GM12878 (cell line): ENCODE results near the gene TAPT1. TPM values are rescaled to one million over a fixed set of nuclear protein-coding genes. Genes with fewer than 3 reads are reported as not detected.

Experiments used
- ATAC-seq: fragments of 200-7000 bp; cut with Tn5 transposase; 3 replicates; pipeline ENCODE4 v1.9.1; 2020; ENCODE audit warnings: mild to moderate bottlenecking, moderate library complexity
- BruUV-seq: library from RNA; stranded (reverse); fragments of 400-500 nt; replicated peaks from 2 replicates; lab custom pipeline; 2021; lab: Mats Ljungman, UMichigan
- CTCF ChIA-PET: fragments of 300-600 bp; sonication (Branson Sonifier 250); formaldehyde crosslinking; extraction: SDS; loops from one replicate; lab custom pipeline; 2021; ENCODE audit warnings: inconsistent platforms; lab: Yijun Ruan, JAX
- POLR2A ChIA-PET: fragments of 350-600 bp; formaldehyde crosslinking; extraction: SDS; loops from one replicate; lab custom pipeline; 2021; ENCODE audit warnings: inconsistent platforms; lab: Charles Lee
- RAD21 ChIA-PET: fragments of 300-600 bp; sonication (Branson Sonifier 250); formaldehyde crosslinking; loops from one replicate; lab custom pipeline; 2023; ENCODE audit warnings: antibody characterized with exemption; ENCODE audit not compliant: unreplicated experiment; lab: Charles Lee
- SMC1A ChIA-PET: fragments of 300-600 bp; sonication (Branson Sonifier 250); formaldehyde crosslinking; loops from one replicate; lab custom pipeline; 2023; ENCODE audit not compliant: unreplicated experiment, uncharacterized antibody; lab: Charles Lee
- DNase-seq: peaks from one replicate; pipeline ENCODE4 v3.0.0-alpha.2; 2011; ENCODE audit warnings: low read depth, low spot score
- FAIRE-seq: peaks from 3 replicates; lab custom pipeline; 2011; peaks lifted over from hg19 to GRCh38; lab: Jason Lieb, UNC
- H2AFZ ChIP-seq: 2 replicates; pipeline ENCODE4 v1.6.0; 2011; ENCODE audit warnings: low read depth, low read length, control low read depth; ENCODE audit not compliant: control insufficient read depth
- H3K27ac ChIP-seq: 2 replicates; pipeline ENCODE4 v1.5.1; 2011; ENCODE audit warnings: control low read depth; ENCODE audit not compliant: control insufficient read depth, insufficient read depth
- H3K27me3 ChIP-seq, 2 experiments: replicated peaks in 1 of 2; 2 replicates each; pipeline versions ENCODE4 v1.6.0 to v1.6.1; 2011; ENCODE audit warnings: low read length in 1 of 2; ENCODE audit not compliant: control insufficient read depth in 2 of 2, insufficient read depth in 2 of 2
- H3K36me3 ChIP-seq, 2 experiments: 2 replicates each; pipeline ENCODE4 v1.5.1; 2011; ENCODE audit warnings: low read length in 1 of 2; ENCODE audit not compliant: control insufficient read depth in 2 of 2, insufficient read depth in 2 of 2
- H3K4me1 ChIP-seq: 2 replicates; pipeline ENCODE4 v1.6.1; 2011; ENCODE audit warnings: mild to moderate bottlenecking, low read length, moderate library complexity, mixed read lengths; ENCODE audit not compliant: control insufficient read depth, insufficient read depth
- H3K4me2 ChIP-seq: 2 replicates; pipeline ENCODE4 v1.6.0; 2011; ENCODE audit warnings: control low read depth; ENCODE audit not compliant: control insufficient read depth, insufficient read depth
- H3K4me3 ChIP-seq: fragments of 200-600 bp; sonication (generic); 2 replicates; pipeline ENCODE4 v1.5.1; 2016
- H3K79me2 ChIP-seq: 2 replicates; pipeline ENCODE4 v1.6.0; 2011; ENCODE audit warnings: low read length; ENCODE audit not compliant: control insufficient read depth, insufficient read depth
- H3K9ac ChIP-seq: 2 replicates; pipeline ENCODE4 v1.8.0; 2011; ENCODE audit warnings: low read length, control low read depth, mixed read lengths; ENCODE audit not compliant: control insufficient read depth, insufficient read depth
- H3K9me3 ChIP-seq: replicated peaks from 3 replicates; pipeline ENCODE4 v1.5.1; 2011; ENCODE audit warnings: mild to moderate bottlenecking, low read length; ENCODE audit not compliant: control insufficient read depth, insufficient read depth
- H4K20me1 ChIP-seq: 2 replicates; pipeline ENCODE4 v1.6.0; 2011; ENCODE audit not compliant: control insufficient read depth, insufficient read depth
- DPF2 ChIP-seq: fragments of 450-650 bp; IDR thresholded peaks from 2 replicates; pipeline ENCODE4 v1.6.1; 2017; ENCODE audit warnings: mild to moderate bottlenecking
- MEF2B ChIP-seq: fragments of 450-650 bp; IDR thresholded peaks from 2 replicates; pipeline ENCODE4 v1.6.1; 2018; ENCODE audit warnings: mild to moderate bottlenecking, moderate library complexity; ENCODE audit not compliant: partially characterized antibody, poor library complexity, severe bottlenecking
- ZBED1 ChIP-seq: IDR thresholded peaks from 2 replicates; pipeline ENCODE4 v1.6.1; 2016; ENCODE audit warnings: borderline replicate concordance
- ZNF274 ChIP-seq: IDR thresholded peaks from one replicate; pipeline ENCODE4 v1.8.0; 2011; ENCODE audit not compliant: insufficient read length, insufficient read depth
- WGBS: methylation state at CpG from one replicate; pipeline ENCODE4 v1.1.6; 2016; ENCODE audit warnings: low lambda C conversion rate; ENCODE audit not compliant: insufficient replicate concordance, insufficient coverage; ENCODE audit errors: missing lambda C conversion rate; 5-methylcytosine and 5-hydroxymethylcytosine counted together
- in situ Hi-C: fragments of 300-500 bp; cut with MboI; formaldehyde crosslinking; loops from 9 replicates; pipeline ENCODE4 v1.14.3; 2018; ENCODE audit warnings: mixed read lengths
- intact Hi-C: fragments of 100-400 bp; cut with micrococcal nuclease; formaldehyde crosslinking; loops from one replicate; pipeline ENCODE4 v1.14.2; 2022; ENCODE audit not compliant: unreplicated experiment
- polyA plus RNA-seq, 11 experiments: library from polyadenylated mRNA; depleted of rRNA in 4 of 11; unstranded in 6 of 11; stranded (reverse) in 5 of 11; fragments of >200 nt; fragmentation: Nextera tagmentation in 4 of 11; fragmentation: Illumina TruSeq in 1 of 11; extraction: Ambion mirVana in 4 of 11; extraction: Trizol in 1 of 11; gene quantifications; 1 replicate in 1 of 11; 2 replicates in 10 of 11; pipeline versions ENCODE4 v1.2.1 to v1.2.3, GENCODE V29; 2011 to 2016; ENCODE audit warnings: inconsistent platforms in 2 of 11, missing spikeins in 2 of 11, low read depth in 1 of 11
- total RNA-seq, 4 experiments: library from RNA; depleted of rRNA in 3 of 4; stranded (reverse); fragments of >200 nt in 3 of 4; fragmentation: Illumina TruSeq in 1 of 4; extraction: Trizol in 1 of 4; gene quantifications; 2 replicates each; pipeline versions ENCODE4 v1.2.1 to v1.2.3, GENCODE V29; 2013 to 2021
- TF ChIP-seq, protein P1 (sequence below): fragments of 450-650 bp; IDR thresholded peaks from 2 replicates; pipeline ENCODE4 v1.6.1; 2017; ENCODE audit warnings: borderline replicate concordance
- TF ChIP-seq, protein P2 (sequence below): IDR thresholded peaks from 2 replicates; pipeline ENCODE4 v1.6.1; 2012; ENCODE audit warnings: low read depth, low read length, improper control_type of control experiment

TAPT1 gene
- total and polyA plus RNA-seq, 10 of the 15 experiments (the other 5 are each of a cell fraction or from before 2014, with no cell fraction given), result 0.91 to 23.3 (median 9.5) TPM

DNA sequence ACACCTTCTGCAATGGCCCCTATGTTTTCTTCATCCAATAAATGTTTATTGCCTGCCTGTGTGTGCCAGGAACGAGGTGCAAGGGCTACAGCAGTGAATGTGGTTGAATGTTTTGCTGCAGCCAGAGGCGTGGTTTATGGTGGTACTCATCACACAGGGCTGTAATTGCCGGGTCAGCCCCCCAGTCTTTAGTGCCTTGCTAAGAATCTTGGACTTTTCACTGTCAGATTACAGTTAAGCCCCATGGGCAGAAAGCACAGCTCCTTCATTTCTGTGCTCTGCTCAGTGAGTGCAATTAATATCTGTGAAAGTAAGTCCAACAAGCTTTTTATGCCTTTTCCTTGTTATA is 67.8 kb downstream of the TAPT1 start:
- ATAC-seq (no peak), DNase-seq (no peak), FAIRE-seq (no peak)
- ChIA-PET SMC1A (no interaction called here), CTCF (interaction anchor here (0.6 kb wide), 1 partner anchor 470 kb away, joined by 3 read pairs; no protein-coding TSS in a partner anchor), POLR2A (interaction anchor here (0.6 to 0.7 kb wide), 2 partner anchors 12 to 100 kb away, joined by 4 read pairs; no protein-coding TSS in a partner anchor), RAD21 (no interaction called here)
- H3K9ac ChIP-seq, result no peak overlapping the region
- H2AFZ ChIP-seq, result no peak overlapping the region
- no peak overlapping the region for H3K4me3 ChIP-seq
- H3K27ac ChIP-seq, result no peak overlapping the region
- H3K36me3 ChIP-seq, result peaks cover 0 to 7% of the 10 kb centered on the region in 2 experiments; a peak in 1 of 4 replicates
- H3K9me3 ChIP-seq, result no peaks in the 10 kb centered on the region
- no TSS peak for BruUV-seq
- H3K4me2 ChIP-seq, result no peak overlapping the region
- no peaks in the 10 kb centered on the region for H3K79me2 ChIP-seq
- TF ChIP-seq DPF2, result no peak
- TF ChIP-seq, protein P1, sequence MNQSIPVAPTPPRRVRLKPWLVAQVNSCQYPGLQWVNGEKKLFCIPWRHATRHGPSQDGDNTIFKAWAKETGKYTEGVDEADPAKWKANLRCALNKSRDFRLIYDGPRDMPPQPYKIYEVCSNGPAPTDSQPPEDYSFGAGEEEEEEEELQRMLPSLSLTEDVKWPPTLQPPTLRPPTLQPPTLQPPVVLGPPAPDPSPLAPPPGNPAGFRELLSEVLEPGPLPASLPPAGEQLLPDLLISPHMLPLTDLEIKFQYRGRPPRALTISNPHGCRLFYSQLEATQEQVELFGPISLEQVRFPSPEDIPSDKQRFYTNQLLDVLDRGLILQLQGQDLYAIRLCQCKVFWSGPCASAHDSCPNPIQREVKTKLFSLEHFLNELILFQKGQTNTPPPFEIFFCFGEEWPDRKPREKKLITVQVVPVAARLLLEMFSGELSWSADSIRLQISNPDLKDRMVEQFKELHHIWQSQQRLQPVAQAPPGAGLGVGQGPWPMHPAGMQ, result no peak
- TF ChIP-seq, all 136 proteins: peak for 0
- intact Hi-C loops (no loop called here), in situ Hi-C loops (no loop called here)
- WGBS, result 63% methylated on average over 3 of the region's 3 CpGs
- no peaks in the 10 kb centered on the region for H3K27me3 ChIP-seq
- H3K4me1 ChIP-seq, result no peaks in the 10 kb centered on the region
- no peaks in the 10 kb centered on the region for H4K20me1 ChIP-seq

DNA sequence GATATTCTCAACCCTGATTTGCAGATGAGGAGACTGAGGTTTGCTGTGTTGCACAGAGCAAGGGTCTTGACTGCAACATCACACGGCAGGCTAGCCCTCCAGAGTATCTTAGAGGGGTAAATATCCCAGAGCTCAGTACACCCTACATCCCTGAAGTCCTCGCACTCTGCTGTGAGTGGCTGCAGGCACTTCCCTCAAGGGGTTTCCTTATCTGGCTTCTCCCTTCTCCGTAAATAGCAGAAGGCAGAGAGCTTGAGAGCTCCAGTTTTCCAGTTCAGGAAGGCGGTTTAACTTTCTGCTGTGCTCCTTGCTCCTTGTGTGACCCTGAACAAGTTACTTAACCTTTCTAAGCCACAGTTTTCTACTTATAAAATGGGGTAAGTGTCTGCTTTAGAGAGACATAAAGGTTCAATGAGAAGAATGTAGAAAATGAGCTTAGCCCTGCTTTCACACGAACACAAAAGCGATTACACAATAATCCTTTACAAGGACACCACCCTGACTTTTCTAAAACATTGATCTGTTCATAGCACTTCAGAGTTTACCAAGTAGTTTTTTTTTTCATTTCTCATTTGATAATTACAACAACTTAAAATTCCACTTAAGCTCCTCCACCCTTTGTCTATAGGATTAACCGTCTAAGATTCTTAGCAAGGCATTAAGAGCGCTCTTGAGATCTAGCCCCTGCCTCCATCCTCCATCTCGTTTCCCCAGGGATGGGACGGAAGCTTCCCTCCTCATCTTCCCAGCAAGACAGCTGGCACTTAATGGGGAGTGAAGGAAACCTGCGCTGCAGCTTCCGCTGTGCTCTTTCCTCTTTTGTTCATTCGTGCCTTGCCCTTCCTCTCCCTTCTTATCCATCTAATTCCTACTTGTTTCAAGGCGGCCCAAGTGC is 68.4 kb downstream of the TAPT1 start:
- ChIA-PET CTCF (interaction anchor here (0.6 kb wide), 1 partner anchor 469 kb away, joined by 3 read pairs; no protein-coding TSS in a partner anchor), RAD21 (no interaction called here), SMC1A (no interaction called here), POLR2A (interaction anchor here (0.6 to 0.7 kb wide), 2 partner anchors 12 to 99 kb away, joined by 4 read pairs; no protein-coding TSS in a partner anchor)
- in situ Hi-C loops (no loop called here), intact Hi-C loops (no loop called here)
- Histone ChIP-seq H3K27me3 (no peaks in the 10 kb centered on the region), H3K4me1 (no peaks in the 10 kb centered on the region), H3K9ac (no peak overlapping the region), H3K27ac (no peak overlapping the region), H2AFZ (no peak overlapping the region), H4K20me1 (no peaks in the 10 kb centered on the region), H3K36me3 (peaks cover 0 to 6% of the 10 kb centered on the region in 2 experiments; a peak in 1 of 4 replicates), H3K9me3 (no peaks in the 10 kb centered on the region), H3K79me2 (no peaks in the 10 kb centered on the region), H3K4me3 (no peak overlapping the region), H3K4me2 (no peak overlapping the region)
- WGBS, result 84% methylated on average over 14 of the region's 14 CpGs
- no TSS peak for BruUV-seq
- no peak for ATAC-seq
- no peak for FAIRE-seq
- DNase-seq, result no peak
- TF ChIP-seq MEF2B, result no peak
- no peak for TF ChIP-seq ZBED1
- TF ChIP-seq, protein P2, sequence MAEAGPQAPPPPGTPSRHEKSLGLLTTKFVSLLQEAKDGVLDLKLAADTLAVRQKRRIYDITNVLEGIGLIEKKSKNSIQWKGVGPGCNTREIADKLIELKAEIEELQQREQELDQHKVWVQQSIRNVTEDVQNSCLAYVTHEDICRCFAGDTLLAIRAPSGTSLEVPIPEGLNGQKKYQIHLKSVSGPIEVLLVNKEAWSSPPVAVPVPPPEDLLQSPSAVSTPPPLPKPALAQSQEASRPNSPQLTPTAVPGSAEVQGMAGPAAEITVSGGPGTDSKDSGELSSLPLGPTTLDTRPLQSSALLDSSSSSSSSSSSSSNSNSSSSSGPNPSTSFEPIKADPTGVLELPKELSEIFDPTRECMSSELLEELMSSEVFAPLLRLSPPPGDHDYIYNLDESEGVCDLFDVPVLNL, result no peak
- no peak for TF ChIP-seq ZNF274
